GM21529 (cell line): ENCODE results near the gene DNAH8.

Experiments
- ATAC-seq: cut with Tn5 transposase; IDR thresholded peaks from one replicate; pipeline ENCODE4 v1.9.1; 2021; ENCODE audit not compliant: unreplicated experiment

DNAH8 gene, protein sequence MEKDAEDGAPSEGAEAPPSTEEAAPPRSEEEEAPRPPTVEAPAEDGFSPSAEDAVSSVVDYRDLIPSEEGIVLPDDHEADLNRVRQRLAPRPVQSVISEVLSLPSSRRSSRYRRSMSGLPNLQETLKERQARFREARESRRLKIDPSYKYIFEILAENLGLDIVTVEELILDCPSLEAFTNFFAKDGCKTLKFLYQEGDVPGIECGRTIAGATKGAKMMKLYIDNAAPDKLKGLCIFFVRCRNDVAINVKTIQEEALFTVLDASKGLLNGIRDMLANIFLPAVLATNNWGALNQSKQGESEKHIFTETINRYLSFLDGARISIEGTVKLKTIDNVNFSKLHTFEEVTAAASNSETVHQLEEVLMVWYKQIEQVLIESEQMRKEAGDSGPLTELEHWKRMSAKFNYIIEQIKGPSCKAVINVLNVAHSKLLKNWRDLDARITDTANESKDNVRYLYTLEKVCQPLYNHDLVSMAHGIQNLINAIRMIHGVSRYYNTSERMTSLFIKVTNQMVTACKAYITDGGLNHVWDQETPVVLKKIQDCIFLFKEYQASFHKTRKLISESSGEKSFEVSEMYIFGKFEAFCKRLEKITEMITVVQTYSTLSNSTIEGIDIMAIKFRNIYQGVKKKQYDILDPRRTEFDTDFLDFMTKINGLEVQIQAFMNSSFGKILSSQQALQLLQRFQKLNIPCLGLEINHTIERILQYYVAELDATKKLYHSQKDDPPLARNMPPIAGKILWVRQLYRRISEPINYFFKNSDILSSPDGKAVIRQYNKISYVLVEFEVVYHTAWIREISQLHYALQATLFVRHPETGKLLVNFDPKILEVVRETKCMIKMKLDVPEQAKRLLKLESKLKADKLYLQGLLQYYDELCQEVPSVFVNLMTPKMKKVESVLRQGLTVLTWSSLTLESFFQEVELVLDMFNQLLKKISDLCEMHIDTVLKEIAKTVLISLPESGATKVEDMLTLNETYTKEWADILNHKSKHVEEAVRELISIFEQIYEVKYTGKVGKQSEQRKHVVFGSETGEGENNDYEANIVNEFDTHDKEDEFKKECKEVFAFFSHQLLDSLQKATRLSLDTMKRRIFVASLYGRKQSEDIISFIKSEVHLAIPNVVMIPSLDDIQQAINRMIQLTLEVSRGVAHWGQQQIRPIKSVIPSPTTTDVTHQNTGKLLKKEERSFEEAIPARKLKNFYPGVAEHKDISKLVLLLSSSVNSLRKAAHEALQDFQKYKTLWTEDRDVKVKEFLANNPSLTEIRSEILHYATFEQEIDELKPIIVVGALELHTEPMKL (N-terminal part only)

DNA sequence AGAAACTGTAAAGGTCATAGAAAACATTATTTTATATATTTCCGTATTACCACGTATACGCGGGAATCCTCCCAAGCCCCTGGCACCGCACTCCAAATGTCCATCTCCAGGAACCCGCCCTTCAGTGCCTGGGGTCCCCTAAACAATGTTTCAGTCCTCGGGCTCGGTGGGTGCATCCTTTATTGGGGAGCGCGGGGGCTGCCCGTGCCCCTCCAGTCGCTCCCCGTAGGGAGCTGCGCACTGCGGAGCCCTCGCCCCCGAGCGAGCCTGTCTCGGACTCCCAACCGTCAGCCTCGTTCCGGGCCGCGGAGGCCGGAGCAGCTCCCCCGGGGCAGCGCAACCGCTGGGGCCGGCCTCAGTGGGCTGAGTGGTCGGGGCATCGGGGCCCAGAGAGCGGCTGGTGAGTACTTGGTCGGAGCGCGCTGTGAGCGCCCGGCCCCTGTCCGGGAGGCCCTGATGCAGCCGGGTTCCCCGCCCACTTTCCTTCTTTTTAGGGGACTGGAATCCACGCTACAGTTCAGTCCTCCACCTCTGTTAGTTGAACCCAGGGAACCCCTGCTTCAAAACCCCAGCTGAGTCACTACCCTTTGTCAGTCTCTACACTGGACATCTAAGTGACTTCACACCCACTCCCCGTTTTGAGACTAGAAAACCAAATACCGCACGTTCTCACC is at the start of gene DNAH8:
DNAH8 (plus strand) TSS at position 296 of the 674 bp plus-strand sequence. CDS start 7,499 bp downstream, outside the sequence.
- no peak for ATAC-seq

DNA sequence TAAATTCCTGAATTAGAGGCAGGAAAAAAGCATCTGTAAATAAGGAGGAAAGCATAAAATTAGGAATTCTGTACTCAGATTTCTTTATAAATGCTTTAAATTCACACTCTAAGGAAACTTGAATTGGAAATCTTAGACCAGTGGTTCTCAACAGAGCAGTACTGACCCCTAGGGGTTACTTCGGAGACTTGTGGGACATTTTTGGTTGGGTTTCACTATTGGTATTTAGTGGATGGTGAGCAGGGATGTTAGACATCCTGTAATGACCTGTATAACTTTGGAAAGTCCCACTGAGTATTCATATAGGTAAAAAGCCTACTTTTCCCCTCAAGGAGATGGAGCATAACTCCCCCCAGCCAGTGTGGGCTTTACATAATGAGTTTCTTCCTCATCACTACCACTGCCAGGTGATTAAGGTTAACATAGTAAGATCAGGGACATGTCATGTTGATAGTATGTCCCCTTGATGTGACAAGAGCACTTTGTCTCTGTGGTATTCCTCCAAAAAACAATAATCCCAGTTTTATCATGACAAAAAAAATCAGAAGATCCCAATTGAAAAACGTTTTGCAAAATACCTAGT is 43.1 kb upstream of the DNAH8 start:
- ATAC-seq = peak; percentile 75

DNA sequence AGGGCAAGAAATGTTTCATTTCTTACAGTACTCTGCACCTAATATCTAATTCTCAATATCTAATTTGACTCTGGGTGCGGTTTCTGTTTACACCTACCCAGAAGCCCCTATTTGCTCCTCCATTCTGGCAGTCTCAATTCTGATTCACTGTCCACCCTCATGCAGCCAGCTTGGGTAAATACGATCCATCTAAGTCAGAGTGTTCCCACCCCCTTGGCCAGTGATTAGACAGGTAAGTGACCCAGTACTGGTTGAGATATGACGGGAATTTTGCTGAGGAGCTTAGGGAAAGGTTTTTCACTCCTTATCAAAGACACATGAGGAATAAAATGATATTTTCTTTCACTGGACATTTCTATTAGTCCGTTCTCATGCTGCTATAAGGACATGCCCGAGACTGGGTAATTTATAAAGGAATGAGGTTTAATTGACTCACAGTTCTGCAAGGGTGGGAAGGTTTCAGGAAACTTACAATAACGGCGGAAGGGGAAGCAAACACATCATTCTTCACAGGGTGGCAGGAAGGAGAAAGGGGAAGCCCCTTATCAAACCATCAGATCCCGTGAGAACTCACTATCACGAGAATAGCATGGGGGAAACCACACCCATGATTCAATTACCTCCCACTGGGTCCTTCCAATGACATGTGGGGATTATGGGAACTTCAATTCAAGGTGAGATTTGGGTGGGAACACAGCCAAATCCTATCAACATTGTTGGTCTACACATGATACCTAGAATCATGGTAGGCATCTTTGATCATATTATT is 41.5 kb upstream of the DNAH8 start:
- no peak for ATAC-seq

DNA sequence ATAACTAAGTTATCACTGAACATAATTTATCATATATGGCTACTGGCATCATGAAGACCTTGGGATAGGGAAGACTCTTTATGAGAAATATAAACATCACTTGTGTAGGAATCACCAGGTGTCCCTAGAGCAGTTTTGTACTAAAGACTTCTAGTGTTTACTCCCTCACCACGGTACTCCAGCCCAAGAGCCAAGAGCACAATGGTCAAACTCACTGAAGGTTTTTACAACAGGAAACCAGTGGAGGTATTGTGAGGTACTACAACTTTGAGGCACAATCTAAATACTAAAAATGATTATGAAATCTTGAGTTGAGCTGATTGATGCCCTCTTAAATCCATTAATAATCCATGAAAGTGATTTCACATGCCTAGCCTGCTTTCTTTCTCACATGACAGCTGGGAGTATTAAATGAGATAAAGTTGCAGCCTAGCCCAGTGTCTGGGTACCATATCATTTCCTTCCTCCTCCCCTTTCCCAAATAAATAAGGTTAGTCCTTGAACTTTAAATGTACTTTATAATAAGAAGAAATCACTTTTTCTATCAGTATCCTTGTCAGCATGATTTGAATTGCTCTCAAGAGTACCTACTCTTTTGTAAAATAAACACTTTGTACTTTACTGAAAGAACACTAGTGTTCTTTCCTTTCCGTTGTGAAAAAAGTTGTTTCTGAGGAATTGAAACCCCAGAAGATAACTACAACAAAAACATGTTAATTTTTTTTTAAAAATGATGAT is 38.7 kb upstream of the DNAH8 start:
- peak; percentile 54 for ATAC-seq

DNA sequence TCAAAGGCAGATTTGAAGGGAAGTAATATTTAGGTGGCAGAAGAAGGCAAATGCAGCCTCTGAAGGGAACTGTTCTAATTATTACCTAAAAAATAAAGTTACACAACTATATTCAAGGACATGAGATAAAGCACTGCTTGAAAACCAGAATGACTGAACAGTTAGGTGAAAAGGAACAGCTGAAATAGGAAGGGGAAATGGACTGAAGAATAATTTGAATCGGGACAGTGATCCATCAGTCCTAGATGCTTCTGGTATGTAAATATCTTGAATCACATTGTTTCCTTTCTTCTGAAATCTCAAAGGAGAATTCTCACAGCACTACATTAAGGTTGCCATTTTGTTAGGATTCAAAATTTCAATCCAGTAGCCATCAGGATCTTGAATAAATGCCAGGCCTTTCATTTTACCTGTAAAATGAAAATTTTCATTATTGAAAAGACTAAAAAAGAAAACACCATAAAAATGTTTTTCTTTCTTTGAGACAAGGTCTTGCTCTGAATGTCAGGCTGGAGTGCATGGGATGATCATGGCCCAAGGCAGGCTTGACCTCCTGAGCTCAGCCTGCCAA is 38.1 kb upstream of the DNAH8 start:
- no peak for ATAC-seq

DNA sequence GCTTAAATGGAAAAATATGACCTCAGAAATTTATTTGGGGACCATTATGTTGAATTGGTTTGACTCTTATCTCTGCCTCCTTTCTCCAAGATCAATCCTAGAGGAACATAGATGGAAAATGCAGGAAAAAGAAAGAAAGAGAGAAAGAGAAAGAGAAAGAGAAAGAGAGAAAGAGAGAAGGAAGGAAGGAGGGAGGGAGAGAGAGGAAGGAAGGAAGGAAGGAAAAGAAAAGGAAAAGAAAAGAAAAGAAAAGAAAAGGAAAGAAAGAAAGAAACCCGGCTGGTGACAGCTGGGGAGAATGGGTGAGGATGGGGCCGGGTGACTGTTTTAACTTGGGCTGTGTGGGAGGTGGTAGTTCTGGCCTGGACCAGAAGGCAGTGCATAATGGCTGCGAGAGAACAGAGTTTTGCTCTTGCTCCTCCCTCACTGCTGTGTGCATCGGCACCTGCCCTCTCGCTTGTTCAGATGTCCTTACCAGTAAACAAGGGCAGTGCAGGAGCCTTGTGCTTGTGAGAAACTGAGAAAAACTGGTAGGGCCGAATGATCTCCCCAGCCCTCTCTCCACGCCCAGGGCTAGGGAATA is 36.8 kb upstream of the DNAH8 start:
- no peak for ATAC-seq

DNA sequence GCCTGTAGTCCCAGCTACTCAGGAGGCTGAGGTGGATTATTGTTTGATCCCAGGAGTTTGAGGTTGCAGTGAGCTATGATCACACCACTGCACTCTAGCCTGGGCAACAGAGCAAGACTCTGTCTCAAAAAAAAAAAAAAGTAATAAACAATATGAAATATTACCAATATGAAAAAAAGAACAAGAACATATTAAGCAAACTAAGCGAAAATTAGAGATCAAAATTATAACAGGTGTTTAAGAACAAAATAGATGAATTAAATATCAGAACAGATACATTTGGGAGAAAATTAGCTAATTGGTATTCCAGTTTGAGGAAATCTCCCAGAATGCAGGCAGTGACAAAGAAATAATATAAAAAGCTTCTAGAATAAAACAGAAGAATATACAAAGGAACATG is 35.4 kb upstream of the DNAH8 start:
- ATAC-seq = no peak

DNA sequence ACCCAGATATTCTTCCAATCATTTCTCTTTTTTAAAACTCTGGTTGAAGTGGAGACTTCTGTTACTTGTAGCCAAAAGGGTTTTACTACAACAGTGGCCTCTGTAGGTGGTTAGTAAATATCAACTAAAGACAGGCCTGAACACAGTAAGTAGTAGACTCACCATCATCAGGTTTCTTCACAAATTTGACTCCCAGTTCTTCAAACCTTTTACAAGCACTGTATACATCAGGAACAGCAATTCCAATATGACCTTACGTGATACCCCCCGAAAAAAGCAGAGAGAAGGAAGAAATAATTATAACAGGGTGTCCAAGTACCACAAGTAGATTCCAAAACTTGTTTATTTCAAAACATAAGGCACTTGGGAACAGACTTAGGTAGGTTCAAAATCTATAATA is 33.3 kb upstream of the DNAH8 start:
- no peak for ATAC-seq

DNA sequence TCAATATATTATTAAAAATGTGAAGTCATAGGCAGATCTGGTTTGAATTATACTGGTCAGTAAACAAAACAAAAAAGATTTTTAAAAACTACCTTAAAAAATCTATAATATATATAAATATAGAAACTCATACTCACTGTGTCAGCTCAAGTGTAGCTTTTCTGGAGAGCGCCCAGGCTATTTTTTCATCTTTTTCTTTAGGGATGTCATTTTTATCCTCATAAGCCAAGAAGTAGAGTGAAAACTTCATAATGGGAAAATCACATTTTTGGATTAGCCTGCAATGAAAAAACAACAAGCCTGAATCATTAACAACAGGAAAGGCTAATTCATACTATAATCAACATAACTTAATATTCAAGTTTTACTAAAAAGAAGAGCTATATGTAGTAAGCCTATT is 30.9 kb upstream of the DNAH8 start:
- ATAC-seq = no peak

DNA sequence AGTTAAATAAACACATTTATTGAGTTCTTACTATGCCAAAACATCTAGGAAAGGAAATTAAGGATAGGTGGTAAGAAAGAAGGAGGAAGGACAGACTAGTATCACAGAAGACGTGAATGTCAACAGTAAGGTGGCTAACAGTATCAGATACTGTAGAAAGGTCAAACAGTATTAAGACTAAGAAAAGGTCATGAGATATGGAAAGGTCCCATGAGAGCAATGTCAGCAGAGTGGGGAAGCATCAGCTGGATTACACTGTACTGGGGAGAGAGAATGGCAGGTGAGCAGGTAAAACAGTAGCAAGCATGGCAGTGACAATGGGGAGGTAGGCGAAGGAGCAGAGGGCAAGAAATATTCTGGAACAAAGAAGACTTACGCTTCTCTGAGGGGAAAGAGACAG is 30.2 kb upstream of the DNAH8 start:
- ATAC-seq = no peak

DNA sequence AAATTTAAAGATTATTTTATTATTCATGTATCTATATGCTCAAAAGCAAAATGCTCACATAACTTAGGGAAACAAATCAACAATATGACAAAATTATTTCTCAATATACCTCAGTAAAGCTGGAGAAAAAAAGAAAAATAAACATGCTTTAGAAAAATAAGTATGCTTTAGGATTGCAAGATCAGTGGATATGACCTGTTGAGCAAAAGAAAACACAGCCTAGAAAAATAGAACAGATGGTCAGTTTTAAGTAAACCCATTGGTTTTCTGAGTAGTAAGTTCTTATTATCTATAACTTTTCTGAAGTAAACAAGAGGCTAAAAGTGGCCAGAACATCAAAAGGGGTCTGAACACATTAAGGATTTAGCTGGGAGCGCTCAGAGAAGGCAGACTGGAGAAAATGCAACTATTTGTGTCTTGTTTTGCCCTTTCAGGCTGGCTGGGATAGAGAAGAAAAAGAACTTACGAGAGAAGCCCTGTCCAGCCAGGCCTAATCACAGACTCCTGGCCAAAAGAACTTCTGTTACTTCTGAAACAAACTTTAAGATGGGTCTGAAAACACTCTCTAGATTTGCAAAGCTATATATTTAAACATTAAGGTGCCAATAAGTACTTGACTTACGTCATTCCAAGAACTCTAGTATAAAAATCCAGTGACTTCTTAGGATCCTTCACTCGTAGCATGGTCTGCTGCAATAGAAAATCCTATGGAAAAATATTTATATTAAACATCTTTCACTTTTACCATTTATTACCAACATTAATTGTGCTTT is 28.7 kb upstream of the DNAH8 start:
- ATAC-seq = no peak

DNA sequence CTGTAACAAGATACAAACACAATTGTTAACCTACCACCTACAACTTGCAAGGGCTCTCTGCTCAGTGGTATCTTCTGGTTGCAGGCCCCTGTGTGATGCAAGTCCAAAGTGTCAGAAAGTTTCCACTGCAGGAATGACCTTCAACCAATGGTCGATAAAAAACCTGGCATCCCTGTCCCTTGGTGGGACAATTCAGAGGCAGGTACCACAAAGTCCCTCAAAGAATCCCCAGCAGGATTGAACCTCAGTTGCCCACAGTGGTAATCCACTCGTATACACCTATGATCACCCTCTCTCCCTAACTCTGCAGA is 28.1 kb upstream of the DNAH8 start:
- no peak for ATAC-seq

DNA sequence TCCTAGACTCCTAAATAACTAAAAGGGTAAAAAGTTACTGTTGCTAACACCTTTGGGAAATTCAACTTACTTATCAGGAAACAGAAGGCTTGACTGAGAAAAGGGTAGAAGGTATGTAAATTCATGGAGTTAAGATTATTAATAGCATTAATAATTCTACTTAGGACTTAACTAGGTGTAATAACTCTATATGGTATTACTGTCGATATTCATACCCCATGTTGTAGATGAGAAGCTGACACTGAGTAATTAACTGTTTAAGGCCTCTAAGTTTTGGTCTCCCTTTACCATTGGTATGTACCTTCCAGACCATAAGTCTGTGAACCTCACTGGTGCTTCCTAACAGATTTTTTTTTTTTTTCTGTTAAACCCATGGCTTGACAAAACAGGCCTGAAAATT is 27.6 kb upstream of the DNAH8 start:
- no peak for ATAC-seq

DNA sequence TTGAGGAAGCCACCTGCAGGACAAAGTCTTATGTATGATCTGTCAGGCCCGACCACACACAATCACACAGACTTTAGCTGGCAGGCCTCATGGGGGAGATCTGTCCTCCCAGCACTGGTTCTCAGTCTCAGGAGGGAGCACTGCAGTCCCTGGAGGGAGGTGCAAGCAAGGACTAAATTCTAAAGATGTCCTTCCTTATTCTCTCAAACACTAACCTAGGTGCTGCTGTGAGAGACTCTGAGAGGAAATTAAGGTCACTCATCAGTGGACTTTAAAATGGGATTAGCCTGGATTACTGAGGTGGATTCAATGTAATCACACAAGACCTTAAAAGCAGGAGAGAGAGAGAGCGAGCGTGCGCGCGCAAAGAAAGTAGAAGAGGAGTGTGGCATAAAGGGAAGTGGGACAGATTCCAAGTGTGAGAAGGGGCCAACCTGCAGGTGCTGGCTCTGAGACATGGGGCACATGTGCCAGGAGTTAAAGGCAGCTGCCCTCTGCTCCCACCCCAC is 26.5 kb upstream of the DNAH8 start:
- peak; percentile 74 for ATAC-seq

DNA sequence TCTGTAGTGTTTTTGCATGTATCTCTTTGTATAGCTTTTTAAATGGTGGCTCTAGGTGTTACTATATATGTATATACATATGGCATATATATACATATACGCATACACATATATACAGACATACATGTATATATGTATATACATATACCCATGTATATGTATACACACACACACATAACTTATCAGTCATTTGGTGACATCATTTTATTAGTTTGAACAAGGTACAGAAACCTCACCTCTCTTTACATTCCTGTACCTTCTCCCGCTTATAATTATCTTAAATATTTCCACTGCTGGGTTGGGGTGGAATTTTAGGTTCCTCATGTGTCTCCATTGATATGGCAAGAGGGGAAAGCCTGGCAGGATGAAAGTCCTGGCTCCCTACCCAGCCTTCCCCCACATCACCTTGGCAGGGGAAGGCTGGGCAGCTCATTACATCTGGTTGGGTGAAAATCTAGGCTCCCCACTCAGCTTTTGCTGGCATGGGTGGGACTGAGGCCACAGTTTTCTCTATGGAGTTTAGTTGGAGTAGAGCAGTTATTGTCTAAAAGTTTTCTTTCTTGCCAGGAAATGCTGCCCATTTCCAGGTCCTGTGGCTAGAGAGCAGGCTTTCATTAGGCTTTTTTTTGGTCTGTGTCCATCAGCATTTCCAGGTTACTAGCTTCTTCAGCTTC is 19.7 kb upstream of the DNAH8 start:
- no peak for ATAC-seq

DNA sequence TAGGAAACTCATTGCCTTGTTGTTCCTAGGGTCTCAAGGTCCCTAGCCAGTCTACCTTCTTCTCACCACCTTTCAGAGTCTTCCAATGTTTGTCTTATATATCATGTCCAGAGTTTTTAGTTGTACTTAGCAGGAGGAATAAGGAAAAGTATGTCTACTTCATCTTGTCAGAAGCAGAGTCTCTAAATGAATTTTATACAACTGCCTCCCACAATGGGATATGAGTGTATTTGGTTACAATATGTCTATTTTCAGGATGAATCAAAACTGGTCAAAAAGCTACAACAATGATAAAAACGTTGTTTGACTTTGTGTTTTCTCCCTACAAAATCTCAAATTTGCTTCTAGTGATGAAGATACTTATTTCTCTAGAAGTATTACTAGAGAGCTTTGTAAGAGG is 19.2 kb upstream of the DNAH8 start:
- ATAC-seq = no peak

DNA sequence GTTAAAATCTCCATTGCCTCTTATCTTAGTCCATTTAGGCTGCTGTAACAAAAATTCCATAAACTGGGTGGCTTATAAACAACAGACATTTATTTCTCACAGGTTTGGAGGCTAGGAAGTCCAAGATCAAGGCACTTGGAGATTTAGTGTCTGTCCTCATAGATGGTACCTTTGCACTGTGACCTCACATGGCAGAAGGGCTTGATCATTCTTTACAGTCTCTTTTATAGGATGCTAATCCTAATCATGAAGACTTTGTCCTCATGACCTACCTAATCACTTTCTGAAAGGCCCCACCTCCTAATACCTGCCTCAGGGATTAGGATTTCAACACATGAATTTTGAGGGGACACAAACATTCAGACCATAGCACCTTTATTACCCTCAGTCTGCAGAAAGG is 18.8 kb upstream of the DNAH8 start:
- ATAC-seq = no peak
